A673 (cell line): ENCODE results near the gene ZNF776. TPM values are rescaled to one million over a fixed set of nuclear protein-coding genes. Genes with fewer than 3 reads are reported as not detected.

Source experiments
- BruUV-seq: library from RNA; stranded (reverse); fragments of 400-500 nt; replicated peaks from 2 replicates; lab custom pipeline; 2021; lab: Mats Ljungman, UMichigan
- CTCF ChIA-PET: fragments of 300-600 bp; sonication (Branson Sonifier 250); formaldehyde crosslinking; loops from one replicate; lab custom pipeline; 2022; ENCODE audit warnings: antibody characterized with exemption; lab: Charles Lee
- POLR2A ChIA-PET: fragments of 300-600 bp; sonication (Branson Sonifier 250); formaldehyde crosslinking; loops from one replicate; lab custom pipeline; 2022; ENCODE audit warnings: antibody characterized with exemption; ENCODE audit not compliant: low non-redundant PET; lab: Charles Lee
- DNase-seq: peaks from one replicate; pipeline ENCODE4 v3.0.0-alpha.2; 2015; ENCODE audit warnings: low spot score
- H3K27ac ChIP-seq: fragments of 200-600 bp; sonication (generic); 2 replicates; pipeline ENCODE4 v1.5.1; 2016; ENCODE audit warnings: mixed run types, low read depth, mild to moderate bottlenecking, mixed read lengths, antibody characterized with exemption, low read length; ENCODE audit not compliant: poor library complexity, severe bottlenecking
- H3K27me3 ChIP-seq: fragments of 200-600 bp; sonication (generic); replicated peaks from 2 replicates; pipeline ENCODE4 v1.6.1; 2017; ENCODE audit warnings: mixed run types, low read depth, mild to moderate bottlenecking, mixed read lengths, antibody characterized with exemption, low read length; ENCODE audit not compliant: insufficient read depth, poor library complexity
- H3K36me3 ChIP-seq: fragments of 200-600 bp; sonication (generic); 2 replicates; pipeline ENCODE4 v1.6.1; 2016; ENCODE audit warnings: mixed run types, mild to moderate bottlenecking, mixed read lengths, antibody characterized with exemption, low read length; ENCODE audit not compliant: insufficient read depth, poor library complexity, severe bottlenecking
- H3K4me1 ChIP-seq: fragments of 200-600 bp; sonication (generic); 2 replicates; pipeline ENCODE4 v1.6.1; 2017; ENCODE audit warnings: mixed run types, mild to moderate bottlenecking, mixed read lengths, antibody characterized with exemption, low read length; ENCODE audit not compliant: insufficient read depth, poor library complexity, severe bottlenecking
- H3K4me3 ChIP-seq: fragments of 200-600 bp; sonication (generic); 2 replicates; pipeline ENCODE4 v1.5.1; 2016; ENCODE audit warnings: low read depth, mixed run types, mild to moderate bottlenecking, mixed read lengths, low read length; ENCODE audit not compliant: poor library complexity, severe bottlenecking
- H3K9me3 ChIP-seq: fragments of 200-600 bp; sonication (generic); 2 replicates; pipeline ENCODE4 v1.6.1; 2016; ENCODE audit warnings: mixed run types, low read depth, mild to moderate bottlenecking, mixed read lengths, antibody characterized with exemption, low read length; ENCODE audit not compliant: poor library complexity, severe bottlenecking
- EZH2 ChIP-seq: fragments of 200-600 bp; sonication (generic); IDR thresholded peaks from 2 replicates; pipeline ENCODE4 v1.6.1; 2017; ENCODE audit warnings: borderline replicate concordance, low read depth, mild to moderate bottlenecking, mixed read lengths, antibody characterized with exemption, low read length; ENCODE audit not compliant: poor library complexity, severe bottlenecking
- intact Hi-C: fragments of 100-400 bp; cut with micrococcal nuclease; formaldehyde crosslinking; loops from one replicate; pipeline ENCODE4 v1.10.0; 2022; ENCODE audit not compliant: unreplicated experiment
- total RNA-seq: library from RNA; stranded (reverse); gene quantifications from 2 replicates; pipeline ENCODE4 v1.2.3, GENCODE V29; 2021
- TF ChIP-seq, protein P1 (sequence below): fragments of 300-800, 200-600 bp; sonication (generic); conservative IDR thresholded peaks from 2 replicates; pipeline ENCODE4 v1.5.1; 2017; ENCODE audit warnings: low read depth, mild to moderate bottlenecking, antibody characterized with exemption, low read length, moderate library complexity, mixed read lengths

The ZNF776 gene
- total RNA-seq, 1 experiment from 2014 or later = 15.8 TPM

DNA sequence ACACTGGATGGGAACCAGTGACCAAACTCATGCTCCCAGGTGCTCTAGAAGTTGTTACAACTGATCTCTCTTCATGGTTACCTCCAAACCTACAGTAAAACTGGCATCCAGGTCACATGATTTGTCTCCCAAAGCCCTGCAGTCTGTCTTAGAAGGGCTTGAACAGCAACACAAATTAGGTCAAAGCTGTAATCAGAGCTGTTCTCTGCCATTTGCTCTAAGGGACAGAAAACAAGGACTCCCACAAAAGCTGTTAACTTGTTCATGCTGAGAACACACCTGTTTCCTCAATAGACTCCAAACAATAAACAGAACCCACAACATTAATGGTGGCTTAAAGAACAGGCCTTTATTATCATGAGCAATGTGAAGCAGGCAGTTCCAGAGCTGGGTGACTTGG is 27.2 kb upstream of the ZNF776 start:
- H3K27ac ChIP-seq = no peak overlapping the region
- CTCF ChIA-PET = no interaction called here
- DNase-seq = no peak
- no peaks in the 10 kb centered on the region for H3K4me1 ChIP-seq
- peaks cover 30% of the 10 kb centered on the region for H3K36me3 ChIP-seq
- no peaks in the 10 kb centered on the region for H3K27me3 ChIP-seq
- intact Hi-C loops = no loop called here
- no peak for TF ChIP-seq EZH2
- TF ChIP-seq, protein P1, sequence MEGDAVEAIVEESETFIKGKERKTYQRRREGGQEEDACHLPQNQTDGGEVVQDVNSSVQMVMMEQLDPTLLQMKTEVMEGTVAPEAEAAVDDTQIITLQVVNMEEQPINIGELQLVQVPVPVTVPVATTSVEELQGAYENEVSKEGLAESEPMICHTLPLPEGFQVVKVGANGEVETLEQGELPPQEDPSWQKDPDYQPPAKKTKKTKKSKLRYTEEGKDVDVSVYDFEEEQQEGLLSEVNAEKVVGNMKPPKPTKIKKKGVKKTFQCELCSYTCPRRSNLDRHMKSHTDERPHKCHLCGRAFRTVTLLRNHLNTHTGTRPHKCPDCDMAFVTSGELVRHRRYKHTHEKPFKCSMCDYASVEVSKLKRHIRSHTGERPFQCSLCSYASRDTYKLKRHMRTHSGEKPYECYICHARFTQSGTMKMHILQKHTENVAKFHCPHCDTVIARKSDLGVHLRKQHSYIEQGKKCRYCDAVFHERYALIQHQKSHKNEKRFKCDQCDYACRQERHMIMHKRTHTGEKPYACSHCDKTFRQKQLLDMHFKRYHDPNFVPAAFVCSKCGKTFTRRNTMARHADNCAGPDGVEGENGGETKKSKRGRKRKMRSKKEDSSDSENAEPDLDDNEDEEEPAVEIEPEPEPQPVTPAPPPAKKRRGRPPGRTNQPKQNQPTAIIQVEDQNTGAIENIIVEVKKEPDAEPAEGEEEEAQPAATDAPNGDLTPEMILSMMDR = no peak
- no peak overlapping the region for H3K4me3 ChIP-seq
- BruUV-seq = no TSS peak
- peaks cover 51% of the 10 kb centered on the region for H3K9me3 ChIP-seq
- POLR2A ChIA-PET = no interaction called here

DNA sequence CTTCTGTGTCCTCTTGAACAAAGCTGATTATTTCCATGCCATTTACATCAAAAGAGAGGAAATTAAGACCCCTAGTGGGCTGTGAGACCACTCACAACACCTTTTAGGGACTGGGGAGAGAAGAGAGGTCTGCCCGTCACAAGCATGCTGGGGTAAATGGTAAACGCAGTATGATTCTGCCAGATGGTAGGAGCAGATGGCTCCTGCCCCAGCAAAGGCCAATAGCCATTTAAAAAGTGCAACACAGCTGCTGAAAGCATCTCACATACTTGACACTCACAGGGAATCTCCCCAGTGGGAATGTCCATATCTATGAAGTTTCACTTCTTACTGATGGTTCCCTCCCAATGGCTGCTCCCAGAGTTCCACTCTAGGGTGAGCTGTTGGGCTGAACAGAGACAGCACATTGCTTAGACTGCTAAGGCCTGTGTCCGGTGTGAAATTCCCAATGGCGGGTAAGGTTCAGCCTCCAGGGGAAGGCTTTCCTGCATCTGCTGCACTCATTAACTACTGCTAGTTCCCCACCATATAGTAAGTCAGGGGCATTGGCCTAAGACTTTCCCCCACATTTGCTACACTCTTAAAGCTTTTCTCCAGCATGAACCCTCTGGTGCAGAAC is 26.6 kb upstream of the ZNF776 start:
- BruUV-seq = no TSS peak
- intact Hi-C loops = no loop called here
- Histone ChIP-seq H3K4me3 (no peak overlapping the region), H3K9me3 (peaks cover 55% of the 10 kb centered on the region), H3K27me3 (no peaks in the 10 kb centered on the region), H3K36me3 (peaks cover 30% of the 10 kb centered on the region), H3K4me1 (no peaks in the 10 kb centered on the region), H3K27ac (no peak overlapping the region)
- no peak for DNase-seq
- TF ChIP-seq EZH2 = no peak
- TF ChIP-seq, protein P1 = no peak
- CTCF ChIA-PET = no interaction called here
- POLR2A ChIA-PET = no interaction called here

DNA sequence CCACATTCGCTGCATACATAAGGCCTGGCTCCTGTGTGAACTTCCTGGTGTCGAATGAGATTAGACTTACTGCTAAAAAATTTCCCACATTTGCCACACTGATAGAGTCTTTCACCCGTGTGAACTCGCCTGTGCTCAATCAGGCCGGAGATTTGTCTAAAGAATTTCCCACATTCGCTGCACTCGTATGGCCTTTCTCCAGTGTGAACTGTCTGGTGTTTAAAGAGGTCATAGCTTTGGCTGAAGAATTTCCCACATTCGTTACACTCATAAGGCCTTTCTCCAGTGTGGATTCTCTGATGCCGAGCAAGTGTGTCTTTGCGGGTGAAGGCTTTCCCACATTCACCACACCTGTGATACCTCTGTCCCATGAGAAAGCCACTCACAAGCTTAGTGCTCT is 25.7 kb upstream of the ZNF776 start:
- Histone ChIP-seq H3K9me3 (peaks cover 55% of the 10 kb centered on the region), H3K27me3 (no peaks in the 10 kb centered on the region), H3K4me3 (no peak overlapping the region), H3K27ac (no peak overlapping the region), H3K4me1 (no peaks in the 10 kb centered on the region), H3K36me3 (peaks cover 30% of the 10 kb centered on the region)
- POLR2A ChIA-PET = no interaction called here
- no peak for TF ChIP-seq EZH2
- TF ChIP-seq, protein P1 = no peak
- no peak for DNase-seq
- intact Hi-C loops = no loop called here
- CTCF ChIA-PET = no interaction called here
- BruUV-seq = no TSS peak
